GM20000 (cell line): Measurements from ENCODE around the gene TVP23C.
"Not testable (repeated sequence)": the region's sequence is repeated elsewhere in the genome, so short reads cannot be mapped to it uniquely, and the experiment has no call there.

Source experiments
- DNase-seq: peaks from one replicate; pipeline ENCODE4 v3.0.0; 2012; ENCODE audit warnings: low spot score
- TF ChIP-seq, protein P1 (sequence below): IDR thresholded peaks from 2 replicates; pipeline ENCODE4 v1.5.1; 2012; ENCODE audit warnings: mild to moderate bottlenecking, control low read depth; ENCODE audit errors: extremely low read depth, missing control alignments

TVP23C gene

GRCh38 chr17:15511142-15511541, 52.1 kb downstream of the TVP23C start:
- TF ChIP-seq, protein P1, sequence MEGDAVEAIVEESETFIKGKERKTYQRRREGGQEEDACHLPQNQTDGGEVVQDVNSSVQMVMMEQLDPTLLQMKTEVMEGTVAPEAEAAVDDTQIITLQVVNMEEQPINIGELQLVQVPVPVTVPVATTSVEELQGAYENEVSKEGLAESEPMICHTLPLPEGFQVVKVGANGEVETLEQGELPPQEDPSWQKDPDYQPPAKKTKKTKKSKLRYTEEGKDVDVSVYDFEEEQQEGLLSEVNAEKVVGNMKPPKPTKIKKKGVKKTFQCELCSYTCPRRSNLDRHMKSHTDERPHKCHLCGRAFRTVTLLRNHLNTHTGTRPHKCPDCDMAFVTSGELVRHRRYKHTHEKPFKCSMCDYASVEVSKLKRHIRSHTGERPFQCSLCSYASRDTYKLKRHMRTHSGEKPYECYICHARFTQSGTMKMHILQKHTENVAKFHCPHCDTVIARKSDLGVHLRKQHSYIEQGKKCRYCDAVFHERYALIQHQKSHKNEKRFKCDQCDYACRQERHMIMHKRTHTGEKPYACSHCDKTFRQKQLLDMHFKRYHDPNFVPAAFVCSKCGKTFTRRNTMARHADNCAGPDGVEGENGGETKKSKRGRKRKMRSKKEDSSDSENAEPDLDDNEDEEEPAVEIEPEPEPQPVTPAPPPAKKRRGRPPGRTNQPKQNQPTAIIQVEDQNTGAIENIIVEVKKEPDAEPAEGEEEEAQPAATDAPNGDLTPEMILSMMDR = no peak
- no peak for DNase-seq

DNA sequence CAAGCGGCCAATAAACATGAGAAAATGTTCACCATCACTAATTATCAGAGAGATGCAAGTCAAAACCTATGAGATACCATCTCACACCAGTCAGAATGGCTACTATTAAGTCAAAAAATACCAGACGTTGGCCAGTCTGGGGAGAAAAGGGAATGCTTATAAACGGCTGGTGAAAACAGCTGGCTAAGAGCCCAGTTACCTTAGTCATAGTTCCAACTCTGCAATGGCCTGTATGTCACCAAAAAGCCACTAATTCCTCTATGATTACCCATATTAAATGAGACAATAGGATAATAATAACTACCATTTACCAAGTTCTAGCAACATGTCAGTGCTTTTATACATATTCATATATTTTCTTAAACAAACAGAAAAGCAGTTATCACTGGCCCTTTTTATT, 52.9 kb downstream of the TVP23C start:
- TF ChIP-seq, protein P1 = no peak
- DNase-seq = no peak

- DNase-seq = no peak
- TF ChIP-seq, protein P1 = no peak
Measured at GRCh38 chr17:15509095-15509494, 54.2 kb downstream of the TVP23C start.

GRCh38 chr17:15508466-15508865, 54.8 kb downstream of the TVP23C start:
- TF ChIP-seq, protein P1 = no peak
- DNase-seq = no peak

DNA sequence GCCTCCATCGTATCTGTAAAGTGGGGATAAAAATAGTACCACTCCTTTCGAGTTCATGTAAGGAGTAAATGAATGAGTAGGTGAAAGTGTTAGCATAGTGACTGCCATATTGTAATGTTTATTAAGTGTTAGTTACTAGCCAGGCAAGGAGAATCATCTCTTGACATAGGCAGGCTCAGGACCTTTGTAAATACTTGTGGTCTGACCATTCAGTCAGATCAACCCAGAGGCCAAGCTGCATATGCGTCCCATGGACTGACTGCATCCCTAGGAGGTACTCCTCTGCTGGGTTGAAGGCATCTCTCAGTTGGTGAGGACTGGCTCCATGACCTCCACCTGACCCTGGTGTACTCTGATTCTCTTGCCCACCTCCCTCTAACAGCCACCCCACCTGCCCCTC, 55.4 kb downstream of the TVP23C start:
- DNase-seq = no peak
- TF ChIP-seq, protein P1 = no peak

DNA sequence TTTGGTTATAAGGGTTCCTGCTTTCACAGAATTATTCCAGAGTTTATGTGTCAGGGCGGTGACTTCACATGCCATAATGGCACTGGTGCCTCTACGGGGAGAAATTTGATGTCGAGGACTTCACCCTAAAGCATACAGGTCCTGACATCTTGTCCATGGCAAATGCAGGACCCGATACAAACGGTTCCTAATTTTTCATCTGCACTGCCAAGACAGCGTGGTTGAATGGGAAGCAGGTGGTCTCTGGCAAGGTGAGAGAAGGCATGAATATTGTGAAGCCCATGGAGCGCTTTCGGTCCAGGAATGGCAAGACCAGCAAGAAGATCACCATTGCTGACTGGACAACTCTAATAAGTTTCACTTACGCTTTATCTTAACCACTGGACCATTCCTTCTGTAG, 56.3 kb downstream of the TVP23C start:
- TF ChIP-seq, protein P1 = no peak
- DNase-seq = no peak

- DNase-seq = not testable (repeated sequence)
Measured at GRCh38 chr17:15505708-15506107, 57.6 kb downstream of the TVP23C start.

- DNase-seq = no peak
- TF ChIP-seq, protein P1 = no peak
Measured at GRCh38 chr17:15503731-15504130, 59.6 kb downstream of the TVP23C start.
